WERI-Rb-1 (cell line): ENCODE measurements around the gene PRKCZ.
"Not testable (repeated sequence)": the region's sequence is repeated elsewhere in the genome, so short reads cannot be mapped to it uniquely, and the experiment has no call there.

Experiments used
- DNase-seq: peaks from one replicate; pipeline ENCODE4 v3.0.0-alpha.2; 2020
- H3K27ac ChIP-seq: fragments of 250-450 bp; sonication (Bioruptor Pico); 2 replicates; pipeline ENCODE4 v1.5.1; 2020; ENCODE audit warnings: mild to moderate bottlenecking, moderate library complexity
- H3K27me3 ChIP-seq: fragments of 250-450 bp; sonication (Bioruptor Pico); 2 replicates; pipeline ENCODE4 v1.5.1; 2021; ENCODE audit warnings: mild to moderate bottlenecking, low read depth, moderate library complexity; ENCODE audit not compliant: insufficient read depth, severe bottlenecking
- H3K36me3 ChIP-seq: fragments of 250-450 bp; sonication (Bioruptor Pico); 2 replicates; pipeline ENCODE4 v1.5.1; 2020; ENCODE audit warnings: mild to moderate bottlenecking, moderate library complexity
- H3K4me3 ChIP-seq: 2 replicates; pipeline ENCODE4 v1.5.1; 2011; ENCODE audit warnings: low read depth, mild to moderate bottlenecking, control low read depth, low read length
- H3K9me3 ChIP-seq: fragments of 250-450 bp; sonication (Bioruptor Pico); 2 replicates; pipeline ENCODE4 v1.5.1; 2021; ENCODE audit warnings: mild to moderate bottlenecking, moderate library complexity; ENCODE audit not compliant: severe bottlenecking
- TF ChIP-seq, protein P1 (sequence below): IDR thresholded peaks from 2 replicates; pipeline ENCODE4 v1.5.1; 2011; ENCODE audit warnings: low read depth, mild to moderate bottlenecking, control low read depth, inconsistent platforms, low read length

The PRKCZ gene

DNA sequence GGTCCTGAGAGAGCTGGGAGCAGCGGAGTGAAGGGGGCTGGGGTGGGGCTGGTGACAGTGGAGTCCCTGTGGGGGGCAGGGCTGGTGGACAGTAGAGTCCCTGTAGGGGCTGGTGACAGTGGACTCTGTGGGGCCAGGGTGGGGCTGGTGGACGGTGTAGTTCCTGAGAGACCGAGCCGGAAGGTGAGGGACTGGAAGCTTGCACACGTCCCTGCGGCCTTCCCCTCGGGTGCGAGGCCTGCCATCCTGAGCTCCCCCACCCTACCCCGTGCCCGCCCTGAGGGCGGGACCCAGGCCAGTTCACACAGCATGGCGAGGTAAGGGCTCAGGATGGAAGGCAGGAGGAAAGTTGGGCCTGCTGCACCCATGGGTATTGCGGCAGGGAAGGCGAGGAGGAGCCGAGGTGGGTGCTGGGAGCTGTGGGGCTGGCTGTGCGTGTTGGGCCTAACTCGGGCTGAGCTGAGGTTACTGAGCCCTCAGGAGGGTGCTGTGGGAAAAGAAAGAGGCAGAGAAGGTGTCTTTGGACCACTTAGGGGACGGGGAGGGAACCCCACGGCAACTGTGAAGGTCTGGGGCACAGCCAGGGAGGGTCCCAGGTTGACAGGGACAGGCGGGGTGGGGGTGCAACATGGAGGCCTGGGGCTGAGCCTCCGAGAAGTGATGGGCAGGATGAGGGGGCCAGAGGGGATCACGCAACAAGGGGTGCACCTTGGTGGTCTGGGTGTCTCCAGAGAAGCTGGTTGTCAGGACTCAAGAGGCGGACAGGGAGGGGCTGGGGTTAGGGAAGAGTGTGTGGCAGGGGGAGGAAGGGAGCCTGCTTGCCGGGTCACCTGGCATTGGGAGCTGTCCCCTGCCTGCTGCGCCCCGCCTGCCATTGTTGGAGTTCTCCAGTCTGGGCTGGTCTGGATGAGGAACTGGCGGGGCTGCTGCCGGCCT lies 60.8 kb downstream of the PRKCZ start:
- H3K4me3 ChIP-seq: no peak overlapping the region
- no peaks in the 10 kb centered on the region for H3K9me3 ChIP-seq
- DNase-seq: no peak
- H3K27me3 ChIP-seq: no peaks in the 10 kb centered on the region
- no peaks in the 10 kb centered on the region for H3K36me3 ChIP-seq
- H3K27ac ChIP-seq: no peak overlapping the region
- TF ChIP-seq, protein P1, sequence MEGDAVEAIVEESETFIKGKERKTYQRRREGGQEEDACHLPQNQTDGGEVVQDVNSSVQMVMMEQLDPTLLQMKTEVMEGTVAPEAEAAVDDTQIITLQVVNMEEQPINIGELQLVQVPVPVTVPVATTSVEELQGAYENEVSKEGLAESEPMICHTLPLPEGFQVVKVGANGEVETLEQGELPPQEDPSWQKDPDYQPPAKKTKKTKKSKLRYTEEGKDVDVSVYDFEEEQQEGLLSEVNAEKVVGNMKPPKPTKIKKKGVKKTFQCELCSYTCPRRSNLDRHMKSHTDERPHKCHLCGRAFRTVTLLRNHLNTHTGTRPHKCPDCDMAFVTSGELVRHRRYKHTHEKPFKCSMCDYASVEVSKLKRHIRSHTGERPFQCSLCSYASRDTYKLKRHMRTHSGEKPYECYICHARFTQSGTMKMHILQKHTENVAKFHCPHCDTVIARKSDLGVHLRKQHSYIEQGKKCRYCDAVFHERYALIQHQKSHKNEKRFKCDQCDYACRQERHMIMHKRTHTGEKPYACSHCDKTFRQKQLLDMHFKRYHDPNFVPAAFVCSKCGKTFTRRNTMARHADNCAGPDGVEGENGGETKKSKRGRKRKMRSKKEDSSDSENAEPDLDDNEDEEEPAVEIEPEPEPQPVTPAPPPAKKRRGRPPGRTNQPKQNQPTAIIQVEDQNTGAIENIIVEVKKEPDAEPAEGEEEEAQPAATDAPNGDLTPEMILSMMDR: no peak

DNA sequence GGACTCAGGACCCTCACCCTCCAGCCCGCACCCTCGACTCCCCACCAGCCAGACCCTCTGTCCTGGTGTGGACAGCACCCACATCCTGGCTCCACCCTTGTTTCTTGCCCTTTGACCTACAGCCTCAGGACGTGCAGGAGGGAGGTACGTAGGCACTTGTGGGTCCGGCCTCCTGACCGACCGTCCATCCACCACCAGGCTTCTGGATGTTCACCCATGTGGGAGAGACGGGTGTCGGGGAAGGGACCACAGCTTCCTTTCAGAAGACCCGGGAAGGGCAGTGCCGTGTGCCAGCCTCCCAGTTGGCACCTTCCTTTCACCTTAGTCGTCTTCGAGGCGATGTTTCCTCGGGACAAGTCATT lies 61.4 kb downstream of the PRKCZ start:
- no peaks in the 10 kb centered on the region for H3K36me3 ChIP-seq
- TF ChIP-seq, protein P1: no peak
- H3K27ac ChIP-seq: no peak overlapping the region
- no peaks in the 10 kb centered on the region for H3K27me3 ChIP-seq
- no peak overlapping the region for H3K4me3 ChIP-seq
- no peaks in the 10 kb centered on the region for H3K9me3 ChIP-seq
- no peak for DNase-seq

DNA sequence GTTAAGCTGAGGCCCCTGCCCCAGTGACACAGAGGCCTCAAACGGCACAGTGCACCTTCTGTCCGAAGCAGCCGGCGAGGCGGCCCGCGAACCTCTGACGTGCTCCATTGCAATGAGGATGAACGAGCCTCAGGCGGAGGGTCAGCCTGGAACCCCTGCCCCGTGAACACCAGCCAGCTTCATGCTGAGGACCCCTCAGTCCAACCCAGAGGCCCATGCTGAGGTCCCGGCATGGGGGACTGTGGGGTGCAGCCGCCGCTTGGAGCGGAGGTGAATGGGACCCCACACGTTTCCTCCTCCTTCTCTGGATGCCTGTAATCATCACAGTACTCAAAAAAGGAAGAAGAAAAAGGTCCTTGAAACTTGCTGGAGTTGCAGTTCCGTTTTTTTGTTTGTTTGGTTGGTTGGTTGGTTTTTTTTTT lies 62.1 kb downstream of the PRKCZ start:
- TF ChIP-seq, protein P1: no peak
- H3K27me3 ChIP-seq: no peaks in the 10 kb centered on the region
- H3K4me3 ChIP-seq: no peak overlapping the region
- no peaks in the 10 kb centered on the region for H3K9me3 ChIP-seq
- H3K36me3 ChIP-seq: no peaks in the 10 kb centered on the region
- no peak overlapping the region for H3K27ac ChIP-seq
- DNase-seq: no peak

DNA sequence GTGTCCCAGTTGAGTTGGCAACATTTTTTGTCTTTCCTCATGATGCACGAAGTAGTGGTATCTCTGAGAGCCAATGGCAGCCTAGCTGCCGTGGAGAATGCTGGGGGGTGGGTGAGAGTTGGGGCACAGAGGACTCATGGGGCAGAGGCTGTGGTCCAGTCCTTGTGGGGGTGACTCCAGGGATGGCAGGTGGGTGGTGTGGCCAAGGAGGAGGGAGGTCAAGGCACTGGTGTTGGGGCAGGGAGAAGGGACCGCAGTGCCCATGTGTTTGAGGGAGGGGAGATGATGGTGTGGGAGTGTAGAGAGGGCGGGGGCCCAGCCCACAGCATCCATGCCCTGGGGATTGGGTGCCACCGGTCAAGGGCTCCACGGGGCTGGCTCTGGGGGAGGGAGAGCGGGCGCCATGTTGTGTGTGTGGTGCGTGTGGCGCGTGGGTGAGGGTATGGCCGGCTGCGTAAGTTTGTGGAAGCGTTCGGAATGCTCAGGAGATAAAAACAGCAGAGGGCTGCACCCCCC lies 63.5 kb downstream of the PRKCZ start:
- no peak overlapping the region for H3K27ac ChIP-seq
- no peak overlapping the region for H3K4me3 ChIP-seq
- no peak for DNase-seq
- no peaks in the 10 kb centered on the region for H3K9me3 ChIP-seq
- H3K36me3 ChIP-seq: no peaks in the 10 kb centered on the region
- no peaks in the 10 kb centered on the region for H3K27me3 ChIP-seq
- TF ChIP-seq, protein P1: no peak

DNA sequence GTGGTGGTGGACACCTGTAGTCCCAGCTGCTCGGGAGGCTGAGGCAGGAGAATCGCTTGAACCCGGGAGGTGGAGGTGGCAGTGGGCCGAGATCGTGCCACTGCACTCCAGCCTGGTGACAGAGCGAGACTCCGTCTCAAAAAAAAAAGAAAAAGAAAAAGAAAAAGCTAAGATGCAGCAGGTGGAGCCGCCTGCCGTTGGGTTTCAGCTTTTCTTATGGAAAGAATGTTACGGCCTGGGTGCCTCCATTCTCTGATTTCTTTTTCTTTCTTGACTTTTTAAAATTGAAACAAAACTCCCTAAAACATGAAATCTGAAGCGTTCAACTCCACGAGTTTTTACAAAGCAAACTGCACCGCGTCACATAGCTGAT lies 64.4 kb downstream of the PRKCZ start:
- H3K9me3 ChIP-seq, H3K4me3 ChIP-seq, H3K36me3 ChIP-seq, H3K27ac ChIP-seq, DNase-seq, H3K27me3 ChIP-seq: not testable (repeated sequence)

DNA sequence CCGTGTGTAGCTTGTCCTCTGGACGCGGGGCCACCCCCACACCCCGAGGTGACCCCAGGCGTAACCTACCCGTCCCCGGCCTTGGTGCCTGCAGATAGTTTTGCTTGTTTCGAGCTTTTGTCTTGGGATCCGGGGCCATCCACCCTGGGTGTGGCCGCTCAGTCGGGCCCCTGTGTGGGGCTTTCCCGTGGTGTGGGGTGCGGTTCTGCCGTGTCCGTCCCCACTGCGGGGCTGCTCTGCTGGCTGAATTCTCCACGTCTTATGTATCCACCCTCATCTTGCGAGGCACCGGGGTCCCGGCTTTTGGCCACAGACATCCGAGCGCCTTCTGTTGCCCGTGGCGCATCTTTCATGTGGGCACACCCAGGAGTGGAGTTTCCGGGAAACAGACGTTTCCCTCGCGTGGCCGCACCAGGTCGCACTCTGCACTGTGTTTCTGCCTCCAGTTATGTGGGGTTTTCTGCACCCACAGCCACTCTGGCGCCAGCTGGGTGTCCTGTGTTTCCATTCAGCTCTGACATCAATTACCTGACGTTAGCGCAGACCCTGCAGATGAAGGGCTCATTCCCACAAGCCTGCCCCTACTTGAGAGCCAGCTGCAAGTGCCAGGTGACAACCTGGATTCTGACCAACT lies 64.9 kb downstream of the PRKCZ start:
- TF ChIP-seq, protein P1: no peak
- Histone ChIP-seq H3K27me3 (no peaks in the 10 kb centered on the region), H3K4me3 (no peak overlapping the region), H3K9me3 (no peaks in the 10 kb centered on the region), H3K27ac (no peak overlapping the region), H3K36me3 (no peaks in the 10 kb centered on the region)
- no peak for DNase-seq
